Pancreas (tissue), 10 donors: ENCODE data around the gene SURF2. TPM values are rescaled to one million over a fixed set of nuclear protein-coding genes. Genes with fewer than 3 reads are reported as not detected.
A peak's percentile ranks its signal among the peaks of the same experiment; 100 is the strongest.

ENCODE experiments used
- ATAC-seq, 4 donors: fragments of 200-7000 bp; cut with Tn5 transposase; one replicate each; pipeline versions ENCODE4 v1.8.0 to v1.9.1; 2020; ENCODE audit warnings: mild to moderate bottlenecking in 4 of 4, moderate library complexity in 4 of 4
- DNase-seq, 6 donors: peaks; one replicate each; pipeline ENCODE4 v3.0.0-alpha.2; 2020
- FAIRE-seq: peaks from 2 replicates; lab custom pipeline; 2012; peaks lifted over from hg19 to GRCh38; lab: Jason Lieb, UNC
- H3K27ac ChIP-seq, 4 donors: fragments of 200-600 bp; sonication (generic); 1 replicate in 3 of 4; 2 replicates in 1 of 4; pipeline versions ENCODE4 v1.5.0 to v1.8.0; 2020
- H3K27me3 ChIP-seq, 4 donors: fragments of 200-600 bp; one replicate each; pipeline ENCODE4 v1.8.0; 2021
- H3K36me3 ChIP-seq, 3 donors: fragments of 200-600 bp; sonication (generic) in 1 of 3; one replicate each; pipeline versions ENCODE4 v1.5.0 to v1.8.0; 2020 to 2021
- H3K4me1 ChIP-seq, 3 donors: fragments of 200-600 bp; one replicate each; pipeline ENCODE4 v1.8.0; 2021
- H3K4me3 ChIP-seq, 4 donors: fragments of 200-600 bp; sonication (generic) in 2 of 4; one replicate each; pipeline versions ENCODE4 v1.5.0 to v1.8.0; 2020 to 2021
- H3K9me3 ChIP-seq, 4 donors: fragments of 200-600 bp; one replicate each; pipeline ENCODE4 v1.8.0; 2021
- CTCF ChIP-seq, 4 donors: fragments of 200-600 bp; sonication (generic) in 3 of 4; IDR thresholded peaks; one replicate each; pipeline versions ENCODE4 v1.5.0 to v1.8.0; 2021; ENCODE audit warnings: antibody characterized with exemption in 4 of 4
- WGBS, 2 donors: extraction: QIAGEN DNeasy Blood & Tissue Kit; methylation state at CpG; one replicate each; pipeline ENCODE4 v1.1.7; 2013; 5-methylcytosine and 5-hydroxymethylcytosine counted together
- intact Hi-C, 3 donors: fragments of 100-400 bp; cut with DNase I; formaldehyde crosslinking; loops; one replicate each; pipeline versions ENCODE4 v1.11.1 to v1.14.2; 2022
- polyA plus RNA-seq, 2 donors: library from polyadenylated mRNA; stranded (reverse); fragments of 200-250 nt; gene quantifications; one replicate each; pipeline ENCODE4 v1.2.3, GENCODE V29; 2013
- total RNA-seq, 6 donors: library from RNA; stranded (reverse); fragmentation: NEBNext Ultra II Directional in 4 of 6; extraction: Animal tissue kit (Norgen Biotek cat#: 25700) in 4 of 6; gene quantifications; one replicate each; pipeline versions ENCODE4 v1.2.1 to v1.2.4, GENCODE V29; 2021 to 2023
- donor health status: healthy with polysubstance abuse.
- donor health status: DM: no; HTN: no; CAD: no; lungs with moderate emphysema.
- donor health status: DM: no; HTN: no; CAD: no.
- donor health status: control.
- donor health status: control.
- donor health status: Bipolar disorder and iron deficiency.
- donor health status: DM: yes; HTN: yes; CAD: no.
- donor health status: DM: no; HTN: no; CAD: no.
- donor health status: DM: no; HTN: no; CAD: no.
- donor health status: DM: yes; HTN: yes; CAD: no.

Gene SURF2
- total and polyA plus RNA-seq, 8 donors, result 7.8 to 52.4 (median 13.2) TPM

DNA sequence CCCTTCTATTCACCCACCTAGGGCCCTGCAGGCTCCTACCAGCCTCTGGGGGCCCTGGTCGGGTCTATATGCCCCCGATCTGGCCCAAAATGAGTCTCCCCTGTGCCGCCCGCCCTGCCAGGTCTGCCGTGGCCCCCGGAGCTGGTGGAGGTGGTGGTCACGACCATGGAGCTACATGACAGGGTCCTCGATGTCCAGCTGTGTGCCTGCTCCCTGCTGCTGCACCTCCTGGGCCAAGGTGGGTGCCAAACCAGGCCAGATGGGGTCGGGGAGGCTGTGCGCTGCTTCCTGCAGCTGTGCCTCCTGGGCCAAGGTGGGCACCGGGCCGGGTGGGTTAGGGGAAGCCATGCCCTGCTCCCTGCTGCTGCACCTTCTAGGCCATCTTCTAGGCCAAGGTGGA lies 43.9 kb downstream of the SURF2 start:
- ATAC-seq, result no peak
- intact Hi-C loops, result loop anchor here in 1 of 3 donors (5.0 kb wide), 1 partner anchor 87 kb away; no protein-coding TSS in a partner anchor

DNA sequence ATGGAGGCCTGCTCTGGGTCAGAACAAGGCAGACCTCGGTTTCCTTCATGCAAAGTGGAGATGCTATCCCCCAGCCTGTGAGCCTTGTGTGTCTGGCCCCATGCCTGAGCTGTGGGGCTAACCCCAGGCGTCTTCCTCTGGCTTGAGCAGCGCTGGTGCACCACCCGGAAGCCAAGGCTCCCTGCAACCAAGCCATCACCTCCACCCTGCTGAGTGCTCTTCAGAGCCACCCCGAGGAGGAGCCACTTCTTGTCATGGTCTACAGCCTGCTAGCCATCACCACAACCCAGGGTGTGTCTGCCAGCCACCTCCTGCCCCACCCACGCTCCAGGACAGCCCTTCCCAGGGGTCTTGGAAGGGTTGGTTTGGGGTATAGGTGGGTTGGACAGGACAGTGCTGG lies 45.2 kb downstream of the SURF2 start:
- no peak overlapping the region for H3K4me3 ChIP-seq
- no peak for TF ChIP-seq CTCF (IDR thresholded peaks at IDR 0.05)
- no peaks in the 10 kb centered on the region for H3K27me3 ChIP-seq
- DNase-seq, result peak in 1 of 6 donors; percentile 35
- no peaks in the 10 kb centered on the region for H3K4me1 ChIP-seq
- no peak overlapping the region for H3K27ac ChIP-seq
- no peak for FAIRE-seq
- no peaks in the 10 kb centered on the region for H3K36me3 ChIP-seq
- no peaks in the 10 kb centered on the region for H3K9me3 ChIP-seq
- WGBS, 2 donors, result 77 to 83% methylated on average over 6 of the region's 6 CpGs
- ATAC-seq, result no peak
- intact Hi-C loops, result loop anchor here in 1 of 3 donors (5.0 kb wide), 1 partner anchor 86 kb away; no protein-coding TSS in a partner anchor

More for the DNA sequence above, 43.9 kb downstream of the SURF2 start:
- no peaks in the 10 kb centered on the region for H3K27me3 ChIP-seq
- no peaks in the 10 kb centered on the region for H3K36me3 ChIP-seq
- no peak overlapping the region for H3K4me3 ChIP-seq
- FAIRE-seq, result no peak
- no peaks in the 10 kb centered on the region for H3K4me1 ChIP-seq
- H3K27ac ChIP-seq, result no peak overlapping the region
- H3K9me3 ChIP-seq, result no peaks in the 10 kb centered on the region
- 72 to 87% methylated on average over 10 to 12 of the region's 12 CpGs for WGBS, 2 donors
- peak in 1 of 6 donors; percentile 63 for DNase-seq
- TF ChIP-seq CTCF (IDR thresholded peaks at IDR 0.05), result no peak

DNA sequence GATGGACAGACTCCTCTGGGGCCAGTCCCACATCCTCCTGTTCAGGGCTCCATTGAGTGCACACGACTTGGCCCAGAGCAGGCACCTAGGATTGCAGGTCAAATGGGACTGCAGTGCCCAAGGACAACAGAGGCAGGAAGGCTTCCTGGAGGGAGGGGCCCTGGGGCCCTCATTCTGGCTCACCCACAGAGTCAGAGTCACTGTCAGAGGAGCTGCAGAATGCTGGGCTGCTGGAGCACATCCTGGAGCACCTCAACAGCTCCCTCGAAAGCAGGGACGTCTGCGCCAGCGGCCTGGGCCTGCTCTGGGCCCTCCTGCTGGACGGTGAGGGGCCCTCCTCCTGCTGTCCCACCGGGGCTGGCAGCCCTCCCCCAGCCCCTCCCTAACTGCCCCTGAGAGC lies 46.3 kb downstream of the SURF2 start:
- Histone ChIP-seq H3K36me3 (peaks cover 0 to 5% (median 0%) of the 10 kb centered on the region in 3 donors), H3K27me3 (no peaks in the 10 kb centered on the region), H3K9me3 (no peaks in the 10 kb centered on the region), H3K4me1 (no peaks in the 10 kb centered on the region), H3K27ac (no peak overlapping the region), H3K4me3 (no peak overlapping the region)
- DNase-seq (peak in 1 of 6 donors; percentile 65), ATAC-seq (no peak), FAIRE-seq (no peak)
- TF ChIP-seq CTCF (IDR thresholded peaks at IDR 0.05), result no peak
- WGBS, 2 donors, result 72 to 80% methylated on average over 6 to 7 of the region's 7 CpGs
- intact Hi-C loops, result loop anchor here in 1 of 3 donors (5.0 kb wide), 1 partner anchor 85 kb away; no protein-coding TSS in a partner anchor

DNA sequence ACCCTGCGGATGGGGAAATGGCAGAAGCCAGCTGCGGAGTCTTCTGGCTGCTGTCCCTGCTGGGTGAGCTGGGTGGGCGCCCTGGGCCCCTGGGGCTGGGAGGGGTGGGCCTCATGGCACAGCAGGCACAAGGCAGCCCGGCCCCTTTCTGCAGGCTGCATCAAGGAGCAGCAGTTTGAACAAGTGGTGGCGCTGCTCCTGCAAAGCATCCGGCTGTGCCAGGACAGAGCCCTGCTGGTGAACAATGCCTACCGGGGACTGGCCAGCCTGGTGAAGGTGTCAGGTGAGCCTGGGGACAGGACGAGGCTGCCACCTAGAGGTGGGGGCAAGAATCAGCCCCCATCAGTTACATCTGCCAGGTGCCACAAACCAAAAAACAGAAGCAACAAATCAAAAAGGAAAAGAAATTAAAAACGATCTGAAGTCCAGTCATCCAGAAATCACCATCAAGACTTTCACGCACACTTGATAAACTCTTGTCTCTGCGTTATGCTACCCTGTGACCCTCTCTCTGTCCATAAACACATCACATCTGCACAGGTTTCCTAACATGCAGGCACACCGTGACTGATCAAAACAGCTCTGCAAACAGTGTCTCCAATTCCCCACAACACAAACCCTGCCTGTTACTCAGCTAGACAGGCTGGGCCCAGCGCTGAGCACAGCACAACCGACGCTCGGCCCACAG lies 47.6 kb downstream of the SURF2 start:
- H3K9me3 ChIP-seq, result no peaks in the 10 kb centered on the region
- no peaks in the 10 kb centered on the region for H3K4me1 ChIP-seq
- FAIRE-seq, result no peak
- DNase-seq, result peak in 5 of 6 donors; percentile 59 to 88 (median 74)
- no peaks in the 10 kb centered on the region for H3K27me3 ChIP-seq
- H3K36me3 ChIP-seq, result peaks cover 0 to 8% (median 7%) of the 10 kb centered on the region in 3 donors
- TF ChIP-seq CTCF (IDR thresholded peaks at IDR 0.05), result peak; percentile 17 to 67 (median 42)
- 65 to 68% methylated on average over 16 of the region's 16 CpGs for WGBS, 2 donors
- H3K4me3 ChIP-seq, result no peak overlapping the region
- H3K27ac ChIP-seq, result no peak overlapping the region
- ATAC-seq, result peak; percentile 48 to 78 (median 68)
- intact Hi-C loops, result loop anchor here in 1 of 3 donors (5.0 kb wide), 1 partner anchor 83 kb away; no protein-coding TSS in a partner anchor
